GM21576 (cell line): ENCODE measurements around the gene RAI14.
A peak's percentile ranks its signal among the peaks of the same experiment; 100 is the strongest.
"Not testable (repeated sequence)": the region's sequence is repeated elsewhere in the genome, so short reads cannot be mapped to it uniquely, and the experiment has no call there.

Experiments
- ATAC-seq: cut with Tn5 transposase; IDR thresholded peaks from one replicate; pipeline ENCODE4 v1.9.1; 2021; ENCODE audit warnings: mild to moderate bottlenecking, moderate library complexity; ENCODE audit not compliant: unreplicated experiment

RAI14 gene

DNA sequence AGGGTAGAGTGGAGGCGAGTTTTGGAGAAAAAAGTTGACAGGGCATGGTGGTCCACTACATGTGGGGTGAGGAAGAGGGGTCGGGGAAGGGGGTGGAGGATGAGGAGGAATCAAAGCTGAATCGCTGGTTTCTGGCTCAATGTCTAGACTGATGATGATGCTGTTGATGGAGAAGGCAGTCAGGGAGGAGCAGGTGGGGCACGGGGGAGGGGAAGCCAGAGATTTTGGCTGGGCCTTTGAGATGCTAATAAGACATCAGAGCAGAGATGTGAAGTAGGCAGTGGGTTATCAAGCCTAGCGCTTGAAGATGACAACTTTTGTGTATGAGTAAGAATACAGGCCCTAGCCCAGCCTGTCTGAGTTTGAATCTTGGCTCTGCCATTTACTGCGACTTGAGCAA is 150.4 kb downstream of the RAI14 start:
- ATAC-seq: no peak

DNA sequence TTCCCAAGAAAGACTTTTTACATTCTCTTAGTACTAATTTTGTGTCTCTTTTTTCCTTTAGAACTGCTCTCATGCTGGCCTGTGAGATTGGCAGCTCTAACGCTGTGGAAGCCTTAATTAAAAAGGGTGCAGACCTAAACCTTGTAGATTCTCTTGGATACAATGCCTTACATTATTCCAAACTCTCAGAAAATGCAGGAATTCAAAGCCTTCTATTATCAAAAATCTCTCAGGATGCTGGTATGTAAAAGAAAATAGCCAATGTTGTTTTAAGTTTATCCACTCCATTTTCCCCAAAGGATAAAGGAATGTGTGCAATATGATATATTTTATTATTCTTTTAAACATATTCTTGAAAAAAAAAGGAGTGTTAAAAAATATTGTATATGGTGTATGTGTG is 155.6 kb downstream of the RAI14 start:
- ATAC-seq: no peak

GRCh38 chr5:34813509-34813908 is 157.4 kb downstream of the RAI14 start:
- ATAC-seq: no peak

DNA sequence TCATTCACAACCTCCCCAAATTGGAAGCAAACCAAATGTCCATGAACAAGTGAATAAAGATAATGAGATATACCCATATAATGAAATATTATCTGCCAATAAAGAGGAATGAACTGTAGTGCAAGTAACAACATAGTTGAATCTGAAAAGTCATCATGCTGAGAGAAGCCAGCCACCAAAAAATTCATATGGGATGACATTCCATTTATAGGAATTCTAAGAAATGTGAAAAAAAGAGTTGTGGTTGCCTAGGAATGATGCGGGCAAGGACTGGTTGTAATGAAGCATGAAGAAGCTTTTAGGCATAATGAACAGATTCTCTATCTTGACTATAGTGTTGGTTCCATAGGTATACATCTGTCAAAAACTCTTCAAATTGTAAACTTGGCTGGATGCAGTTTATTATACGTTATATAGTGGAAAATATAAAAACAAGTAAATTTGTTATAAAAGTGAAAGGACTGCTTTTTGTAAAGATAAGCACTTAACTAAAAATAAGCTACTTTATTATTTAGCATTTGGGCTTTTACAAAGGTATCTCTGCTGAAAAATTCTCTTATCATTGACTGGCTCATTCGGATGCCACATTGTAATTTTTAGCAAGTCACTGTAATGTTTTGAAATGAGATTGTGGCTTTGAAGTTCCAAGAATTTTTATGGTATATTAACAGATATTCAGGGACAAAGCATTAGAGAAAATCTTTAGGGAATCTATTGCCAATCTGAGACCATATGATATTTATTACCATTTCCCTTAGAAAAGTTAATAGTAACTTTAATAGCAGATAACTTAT is 161.6 kb downstream of the RAI14 start:
- no peak for ATAC-seq

GRCh38 chr5:34818717-34819116 is 162.6 kb downstream of the RAI14 start:
- no peak for ATAC-seq

DNA sequence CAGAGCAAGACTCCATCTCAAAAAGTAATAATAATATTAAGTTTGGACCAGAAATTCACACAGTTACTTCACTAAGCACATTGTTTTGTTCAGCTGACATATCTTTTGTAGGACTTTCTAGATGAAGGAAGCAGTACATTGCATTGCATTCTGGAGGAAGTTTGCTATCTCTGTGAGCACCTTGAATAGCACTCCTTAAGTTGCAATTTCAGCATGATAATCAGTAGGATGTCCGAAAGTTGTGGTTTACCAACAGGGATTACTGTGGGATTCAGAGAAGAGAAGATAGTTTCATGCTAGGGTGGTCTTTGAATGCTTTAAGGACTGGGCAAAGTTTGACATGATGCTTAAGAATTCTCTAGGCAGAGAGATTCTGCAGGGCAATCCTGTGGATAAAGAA is 164.5 kb downstream of the RAI14 start:
- ATAC-seq: no peak

DNA sequence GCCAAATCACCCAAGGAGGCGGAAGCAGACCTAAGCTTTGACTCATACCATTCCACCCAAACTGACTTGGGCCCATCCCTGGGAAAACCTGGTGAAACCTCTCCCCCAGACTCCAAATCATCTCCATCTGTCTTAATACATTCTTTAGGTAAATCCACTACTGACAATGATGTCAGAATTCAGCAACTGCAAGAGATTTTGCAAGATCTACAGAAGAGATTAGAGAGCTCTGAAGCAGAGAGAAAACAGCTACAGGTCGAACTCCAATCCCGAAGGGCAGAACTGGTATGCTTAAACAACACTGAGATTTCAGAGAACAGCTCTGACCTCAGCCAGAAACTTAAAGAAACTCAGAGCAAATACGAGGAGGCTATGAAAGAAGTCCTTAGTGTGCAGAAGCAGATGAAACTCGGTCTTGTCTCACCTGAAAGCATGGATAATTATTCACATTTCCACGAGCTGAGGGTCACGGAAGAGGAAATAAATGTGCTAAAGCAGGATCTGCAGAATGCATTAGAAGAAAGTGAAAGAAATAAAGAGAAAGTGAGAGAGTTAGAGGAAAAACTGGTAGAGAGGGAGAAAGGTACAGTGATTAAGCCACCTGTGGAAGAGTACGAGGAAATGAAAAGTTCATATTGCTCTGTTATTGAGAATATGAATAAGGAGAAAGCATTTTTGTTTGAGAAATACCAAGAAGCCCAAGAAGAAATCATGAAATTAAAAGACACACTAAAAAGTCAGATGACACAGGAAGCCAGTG is 167.0 kb downstream of the RAI14 start:
- no peak for ATAC-seq

GRCh38 chr5:34826347-34826746 is 170.2 kb downstream of the RAI14 start:
- no peak for ATAC-seq

DNA sequence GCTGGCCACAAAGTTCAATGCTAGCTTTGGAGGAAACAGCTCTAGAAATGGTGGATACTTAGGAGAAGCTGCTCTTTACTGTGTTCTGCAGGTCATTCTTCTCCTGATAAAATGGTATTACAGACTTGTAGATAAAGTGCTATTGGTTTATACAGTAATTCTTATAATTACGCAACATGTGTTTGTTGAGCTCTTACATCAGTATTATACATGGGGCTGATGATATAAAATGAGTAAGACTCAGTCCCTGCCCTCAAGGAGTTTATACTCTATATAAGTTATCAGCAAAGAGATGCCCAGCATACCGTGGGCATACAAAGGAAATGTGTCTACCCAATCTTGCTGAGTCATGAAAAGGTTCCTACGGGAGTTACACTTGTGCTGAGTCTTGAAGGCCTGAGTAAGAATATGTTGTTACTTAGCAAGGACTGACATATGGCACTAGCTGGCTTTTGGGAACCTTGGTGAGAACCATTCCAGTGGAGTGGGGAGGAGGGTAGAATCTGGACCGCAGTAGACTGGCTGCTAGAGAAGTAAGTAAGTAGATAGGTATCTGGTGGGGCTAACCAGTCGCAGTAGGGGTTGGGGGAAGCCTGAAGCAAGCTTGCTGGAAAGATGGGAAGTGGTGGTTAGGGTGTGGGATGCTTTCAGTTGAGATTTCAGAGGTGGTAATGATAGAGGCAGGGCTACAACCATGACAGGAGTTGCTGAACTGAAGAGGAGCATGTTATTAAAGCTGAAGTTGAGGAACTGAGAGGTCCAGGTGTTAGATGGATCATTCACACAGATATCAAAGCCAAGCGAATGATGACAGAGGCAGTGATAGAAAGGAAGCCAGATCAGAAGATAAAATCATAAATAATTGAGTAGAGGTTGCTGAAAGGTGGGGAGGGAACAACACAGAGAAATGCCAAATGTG is 171.7 kb downstream of the RAI14 start:
- ATAC-seq: no peak

DNA sequence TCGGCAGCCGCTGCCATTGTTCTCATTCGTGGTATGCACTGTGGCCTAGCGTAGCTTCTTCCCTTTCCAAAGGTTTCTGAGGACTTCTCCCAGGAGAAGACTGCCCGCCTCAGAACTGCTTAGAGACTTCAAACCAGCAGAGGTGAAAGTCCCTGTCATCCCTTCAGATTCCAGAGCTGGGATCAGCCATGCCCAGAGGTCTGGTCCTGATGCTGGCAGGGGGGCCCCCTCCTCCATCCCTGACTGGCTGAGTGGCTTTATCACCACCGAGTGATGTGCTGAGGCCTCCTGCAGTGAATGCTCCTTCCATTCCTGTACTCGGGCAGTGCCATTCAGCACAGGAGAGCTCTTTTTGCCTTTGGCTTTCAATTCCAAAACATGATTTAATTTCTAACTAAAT is 174.7 kb downstream of the RAI14 start:
- ATAC-seq: not testable (repeated sequence)

- no peak for ATAC-seq
Observed at GRCh38 chr5:34831303-34831702, 175.2 kb downstream of the RAI14 start.

GRCh38 chr5:34832568-34832967 is 176.4 kb downstream of the RAI14 start:
- ATAC-seq: no peak

GRCh38 chr5:34833090-34833489 is 177.0 kb downstream of the RAI14 start:
- ATAC-seq: no peak

GRCh38 chr5:34833976-34834793 is 178.1 kb downstream of the RAI14 start:
- ATAC-seq: no peak

- ATAC-seq: no peak
Observed at GRCh38 chr5:34834794-34835089, 178.6 kb downstream of the RAI14 start.

GRCh38 chr5:34835664-34836063 is 179.5 kb downstream of the RAI14 start:
- no peak for ATAC-seq

GRCh38 chr5:34838785-34839714 is 182.9 kb downstream of the RAI14 start, which contains the start of gene TTC23L:
Gene TTC23L (plus strand): TSS chr5:34839164. CDS start chr5:34840672, 1,508 bp downstream.
- peak; percentile 99 for ATAC-seq

- no peak for ATAC-seq
Observed at GRCh38 chr5:34841816-34842215, 185.7 kb downstream of the RAI14 start.

- no peak for ATAC-seq
Observed at GRCh38 chr5:34842554-34842953, 186.4 kb downstream of the RAI14 start.
